Nasal cavity respiratory epithelium epithelial cell of viscerocranial mucosa (primary cell): Measurements from ENCODE around the gene FYTTD1. TPM values are rescaled to one million over a fixed set of nuclear protein-coding genes. Genes with fewer than 3 reads are reported as not detected.

ENCODE experiments used
- total RNA-seq: library from RNA; depleted of rRNA; stranded (reverse); fragments of >200 nt; gene quantifications from 2 replicates; pipeline ENCODE4 v1.2.3, GENCODE V29; 2014

FYTTD1 gene, protein sequence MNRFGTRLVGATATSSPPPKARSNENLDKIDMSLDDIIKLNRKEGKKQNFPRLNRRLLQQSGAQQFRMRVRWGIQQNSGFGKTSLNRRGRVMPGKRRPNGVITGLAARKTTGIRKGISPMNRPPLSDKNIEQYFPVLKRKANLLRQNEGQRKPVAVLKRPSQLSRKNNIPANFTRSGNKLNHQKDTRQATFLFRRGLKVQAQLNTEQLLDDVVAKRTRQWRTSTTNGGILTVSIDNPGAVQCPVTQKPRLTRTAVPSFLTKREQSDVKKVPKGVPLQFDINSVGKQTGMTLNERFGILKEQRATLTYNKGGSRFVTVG
- total RNA-seq: 60.1 and 82.5 TPM in 2 replicates

DNA sequence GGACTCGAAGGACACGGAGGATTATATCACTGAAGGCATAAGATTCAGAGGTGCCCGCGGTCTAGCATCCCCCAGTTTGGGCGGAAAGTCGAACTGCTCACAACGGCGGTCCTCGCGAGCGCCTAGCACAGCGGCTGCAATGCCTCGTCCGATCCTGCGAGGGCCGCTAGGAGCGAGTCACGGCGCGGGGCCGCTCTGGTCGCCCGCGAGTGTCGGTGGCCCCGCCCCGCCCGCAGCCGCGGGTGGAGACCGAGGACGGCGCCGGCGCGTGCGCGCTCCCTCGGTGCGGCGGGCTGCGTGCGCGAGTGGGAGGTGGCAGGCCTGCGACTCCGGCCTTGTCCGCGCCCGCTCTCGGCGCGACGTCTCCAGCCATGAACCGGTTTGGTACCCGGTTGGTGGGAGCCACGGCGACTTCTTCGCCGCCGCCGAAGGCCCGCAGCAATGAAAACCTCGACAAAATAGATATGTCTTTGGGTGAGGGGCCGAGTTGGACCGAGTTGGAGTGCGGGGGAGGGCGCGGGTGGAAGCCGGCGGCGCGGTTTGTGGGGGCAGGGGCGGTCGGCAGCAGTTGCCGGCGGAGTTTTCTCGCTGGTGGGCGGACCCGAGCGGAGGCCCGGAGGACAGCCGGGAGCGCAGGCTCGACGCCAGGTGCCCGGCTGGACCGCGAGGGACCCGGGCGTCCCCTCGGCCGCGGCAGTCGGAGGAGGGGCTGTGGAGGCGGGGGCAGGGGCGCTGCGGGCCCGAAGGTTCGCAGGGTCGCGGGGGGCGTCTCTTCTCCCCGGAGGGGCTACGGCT lies at the start of gene FYTTD1:
Gene FYTTD1, plus strand, starts transcription at position 283 of the 795 bp plus-strand sequence. Its CDS starts 89 bp downstream, at position 372.

DNA sequence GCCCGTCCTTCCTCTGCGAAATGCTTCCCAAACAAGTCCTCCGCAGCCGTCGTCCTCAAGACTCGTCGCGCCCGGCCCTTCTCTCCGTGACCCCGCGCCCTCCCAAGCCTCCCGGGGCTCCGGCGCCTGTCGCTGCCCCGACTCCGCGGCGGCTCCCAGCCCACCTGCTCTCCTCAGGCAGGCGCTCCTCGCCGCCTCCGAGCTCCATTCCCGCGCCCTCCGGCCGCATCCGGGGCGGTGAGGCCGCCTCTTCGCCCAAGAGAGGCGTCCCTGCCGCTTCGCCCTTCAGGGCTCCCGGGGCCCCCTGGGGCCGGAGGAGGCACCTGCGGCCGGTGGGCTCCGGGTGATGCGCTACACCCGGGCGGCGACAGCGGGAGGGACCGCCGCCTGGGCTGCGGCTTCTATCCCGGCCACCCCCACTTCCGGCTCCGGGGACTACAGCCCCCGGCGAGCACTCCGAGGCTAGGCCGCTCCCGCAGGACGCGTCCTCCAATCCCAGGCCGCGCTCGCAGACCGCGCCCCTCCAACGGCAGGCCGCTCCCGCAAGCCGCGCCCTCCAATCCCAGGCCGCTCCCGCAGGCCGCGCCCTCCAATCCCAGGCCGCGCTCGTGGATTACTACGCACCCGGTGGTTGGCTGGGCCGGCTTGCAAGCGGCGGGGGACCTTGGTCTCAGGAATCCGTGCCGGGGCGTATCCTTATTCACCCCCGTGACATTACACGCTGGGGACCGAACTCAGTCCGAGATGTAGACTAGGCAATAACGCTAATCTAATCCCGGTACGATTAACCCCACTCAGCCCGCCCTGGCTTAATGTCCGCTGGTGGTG lies 13.0 kb upstream of the FYTTD1 start, which contains the start of gene RUBCN:
Gene RUBCN, minus strand, starts transcription at position 414 of the 828 bp plus-strand sequence. Its CDS starts 185 bp downstream, at position 229.

DNA sequence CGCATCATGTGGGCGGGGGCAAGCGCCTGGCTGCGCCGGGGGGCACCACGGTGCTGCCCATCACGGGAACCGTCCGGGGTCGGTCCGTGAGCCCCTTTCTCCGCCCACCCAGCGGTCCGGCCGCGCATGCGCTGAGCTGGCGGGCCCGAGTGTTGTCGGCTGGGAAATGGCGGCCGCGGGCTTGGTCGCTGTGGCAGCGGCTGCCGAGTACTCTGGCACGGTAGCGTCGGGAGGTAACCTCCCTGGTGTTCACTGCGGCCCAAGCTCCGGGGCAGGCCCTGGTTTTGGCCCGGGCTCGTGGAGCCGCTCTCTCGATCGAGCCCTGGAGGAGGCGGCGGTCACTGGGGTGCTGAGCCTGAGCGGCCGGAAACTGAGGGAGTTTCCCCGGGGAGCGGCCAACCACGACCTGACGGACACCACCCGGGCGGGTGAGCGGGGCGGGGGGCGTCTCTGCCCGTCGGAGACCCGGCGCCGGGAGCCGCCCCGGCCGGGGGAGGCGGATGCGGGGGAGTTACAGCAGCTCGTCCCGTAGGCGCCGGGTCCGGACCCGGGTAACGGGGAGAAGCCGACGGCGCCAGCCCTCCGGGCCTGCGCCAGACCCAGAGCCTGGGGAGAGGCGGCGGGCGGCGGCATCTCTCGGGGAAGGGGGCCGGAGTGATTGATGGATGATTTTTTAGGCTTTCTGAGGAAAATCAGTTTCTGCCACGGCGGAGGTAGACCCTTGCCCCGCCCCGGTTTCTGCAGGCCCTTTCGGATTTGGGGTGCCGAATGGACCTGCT lies 41.6 kb downstream of the FYTTD1 start, which contains the start of gene LRCH3:
Gene LRCH3, plus strand, starts transcription at position 142 of the 779 bp plus-strand sequence. Its CDS starts 25 bp downstream, at position 167.

Other genes starting within 250 kb of the FYTTD1 start
- 13.4 and 15.0 TPM in 2 replicates for gene BDH1, start 193.9 kb upstream of the FYTTD1 start, total RNA-seq
- 9.9 and 13.4 TPM in 2 replicates for gene RUBCN, start 13.0 kb upstream of the FYTTD1 start, total RNA-seq
- 15.4 and 58.6 TPM in 2 replicates for gene LRCH3, start 41.4 kb downstream of the FYTTD1 start, total RNA-seq
- gene RPL35A, start 200.3 kb downstream of the FYTTD1 start, total RNA-seq: 444 and 783 TPM in 2 replicates
- gene LMLN, start 210.3 kb downstream of the FYTTD1 start, total RNA-seq: 3.4 and 9.0 TPM in 2 replicates